GM18517 (cell line): ENCODE measurements around the gene EPHA6.

Source experiments
- ATAC-seq: cut with Tn5 transposase; IDR thresholded peaks from one replicate; pipeline ENCODE4 v1.9.1; 2021; ENCODE audit warnings: mild to moderate bottlenecking, moderate library complexity; ENCODE audit not compliant: unreplicated experiment

Gene EPHA6

GRCh38 chr3:97686258-97686657 lies 871.9 kb downstream of the EPHA6 start:
- no peak for ATAC-seq

GRCh38 chr3:97687734-97688133 lies 873.3 kb downstream of the EPHA6 start:
- no peak for ATAC-seq

GRCh38 chr3:97689111-97689510 lies 874.7 kb downstream of the EPHA6 start:
- ATAC-seq: no peak

GRCh38 chr3:97689962-97690361 lies 875.6 kb downstream of the EPHA6 start:
- no peak for ATAC-seq

- no peak for ATAC-seq
Observed at GRCh38 chr3:97691354-97691753, 877.0 kb downstream of the EPHA6 start.

- ATAC-seq: no peak
Observed at GRCh38 chr3:97692389-97692788, 878.0 kb downstream of the EPHA6 start.

- ATAC-seq: no peak
Observed at GRCh38 chr3:97692831-97693230, 878.4 kb downstream of the EPHA6 start.

GRCh38 chr3:97694876-97695275 lies 880.5 kb downstream of the EPHA6 start:
- ATAC-seq: no peak

- no peak for ATAC-seq
Observed at GRCh38 chr3:97698691-97699090, 884.3 kb downstream of the EPHA6 start.

- ATAC-seq: no peak
Observed at GRCh38 chr3:97699889-97700288, 885.5 kb downstream of the EPHA6 start.

GRCh38 chr3:97705764-97706163 lies 891.4 kb downstream of the EPHA6 start:
- ATAC-seq: no peak

- no peak for ATAC-seq
Observed at GRCh38 chr3:97706226-97706625, 891.8 kb downstream of the EPHA6 start.

- no peak for ATAC-seq
Observed at GRCh38 chr3:97711654-97712053, 897.3 kb downstream of the EPHA6 start.

GRCh38 chr3:97712919-97713318 lies 898.5 kb downstream of the EPHA6 start:
- no peak for ATAC-seq

GRCh38 chr3:97713634-97714033 lies 899.2 kb downstream of the EPHA6 start:
- ATAC-seq: no peak

- ATAC-seq: peak; percentile 88
Observed at GRCh38 chr3:97719156-97719821, 904.9 kb downstream of the EPHA6 start.

GRCh38 chr3:97720417-97720816 lies 906.0 kb downstream of the EPHA6 start:
- ATAC-seq: no peak

GRCh38 chr3:97721446-97721845 lies 907.1 kb downstream of the EPHA6 start:
- no peak for ATAC-seq

GRCh38 chr3:97736928-97737327 lies 922.5 kb downstream of the EPHA6 start:
- ATAC-seq: no peak

- no peak for ATAC-seq
Observed at GRCh38 chr3:97738761-97739160, 924.4 kb downstream of the EPHA6 start.

GRCh38 chr3:97742036-97742435 lies 927.6 kb downstream of the EPHA6 start:
- no peak for ATAC-seq

- ATAC-seq: no peak
Observed at GRCh38 chr3:97744289-97744688, 929.9 kb downstream of the EPHA6 start.
